Neural progenitor cell (in vitro differentiated cells): ENCODE measurements around the gene GRIFIN. TPM values are rescaled to one million over a fixed set of nuclear protein-coding genes. Genes with fewer than 3 reads are reported as not detected.

Experiments used
- DNase-seq: peaks from one replicate; pipeline ENCODE4 v3.0.0-alpha.2; 2016; ENCODE audit warnings: low spot score
- H2AFZ ChIP-seq: fragments of 200-600 bp; sonication (generic); replicated peaks from 2 replicates; pipeline ENCODE4 v1.6.1; 2016; ENCODE audit warnings: antibody characterized with exemption
- H3F3A ChIP-seq: fragments of 200-600 bp; sonication (generic); 2 replicates; pipeline ENCODE4 v1.6.1; 2016; ENCODE audit warnings: antibody characterized with exemption, low read depth
- H3K27ac ChIP-seq: fragments of 200-600 bp; sonication (generic); 2 replicates; pipeline ENCODE4 v1.5.1; 2016; ENCODE audit warnings: mild to moderate bottlenecking
- H3K27me3 ChIP-seq: fragments of 200-600 bp; sonication (generic); 2 replicates; pipeline ENCODE4 v1.6.1; 2016; ENCODE audit warnings: mild to moderate bottlenecking, moderate library complexity
- H3K36me3 ChIP-seq: fragments of 200-600 bp; sonication (generic); 2 replicates; pipeline ENCODE4 v1.5.1; 2016
- H3K4me1 ChIP-seq: fragments of 200-600 bp; sonication (generic); 2 replicates; pipeline ENCODE4 v1.6.1; 2016; ENCODE audit warnings: mixed run types
- H3K4me2 ChIP-seq: fragments of 200-600 bp; sonication (generic); 2 replicates; pipeline ENCODE4 v1.6.1; 2016
- H3K4me3 ChIP-seq: fragments of 200-600 bp; sonication (generic); 2 replicates; pipeline ENCODE4 v1.5.1; 2016
- H3K79me2 ChIP-seq: fragments of 200-600 bp; sonication (generic); 2 replicates; pipeline ENCODE4 v1.6.1; 2016; ENCODE audit warnings: low read depth
- H3K9ac ChIP-seq: fragments of 200-600 bp; sonication (generic); 2 replicates; pipeline ENCODE4 v1.6.1; 2016
- H3K9me3 ChIP-seq: fragments of 200-600 bp; sonication (generic); 2 replicates; pipeline ENCODE4 v1.5.1; 2016; ENCODE audit warnings: low read depth
- H4K20me1 ChIP-seq: fragments of 200-600 bp; sonication (generic); 2 replicates; pipeline ENCODE4 v1.6.1; 2016; ENCODE audit warnings: low read depth
- H3K27ac Mint-ChIP-seq: 3 replicates; pipeline ENCODE4 v1.8.0; 2021; ENCODE audit warnings: mixed read lengths
- H3K27me3 Mint-ChIP-seq: 2 replicates; pipeline ENCODE4 v1.8.0; 2022; ENCODE audit warnings: low read depth, mild to moderate bottlenecking, inconsistent platforms, moderate library complexity, mixed read lengths; ENCODE audit not compliant: insufficient read depth
- H3K36me3 Mint-ChIP-seq: 3 replicates; pipeline ENCODE4 v1.8.0; 2021; ENCODE audit warnings: mixed read lengths
- H3K4me1 Mint-ChIP-seq: 3 replicates; pipeline ENCODE4 v1.8.0; 2021; ENCODE audit warnings: mixed read lengths
- H3K4me3 Mint-ChIP-seq: 3 replicates; pipeline ENCODE4 v1.8.0; 2021; ENCODE audit warnings: mild to moderate bottlenecking, moderate library complexity, mixed read lengths
- H3K9me3 Mint-ChIP-seq: 3 replicates; pipeline ENCODE4 v1.8.0; 2020; ENCODE audit warnings: mixed read lengths
- EZH2 ChIP-seq: fragments of 200-600 bp; sonication (generic); IDR thresholded peaks from 2 replicates; pipeline ENCODE4 v1.6.1; 2017; ENCODE audit warnings: antibody characterized with exemption, mild to moderate bottlenecking, moderate library complexity
- EZH2phosphoT487 ChIP-seq: fragments of 200-600 bp; sonication (generic); IDR thresholded peaks from 2 replicates; pipeline ENCODE4 v1.6.1; 2017; ENCODE audit warnings: antibody characterized with exemption
- total RNA-seq: library from RNA; depleted of rRNA; stranded (reverse); fragments of >200 nt; gene quantifications from 2 replicates; pipeline ENCODE4 v1.2.3, GENCODE V29; 2015; ENCODE audit warnings: low replicate concordance
- TF ChIP-seq, protein P1 (sequence below): fragments of 200-600 bp; sonication (generic); IDR thresholded peaks from 2 replicates; pipeline ENCODE4 v1.5.1; 2017; ENCODE audit warnings: antibody characterized with exemption, mild to moderate bottlenecking

Gene GRIFIN
- total RNA-seq, 1 donor from 2014 or later = not detected

DNA sequence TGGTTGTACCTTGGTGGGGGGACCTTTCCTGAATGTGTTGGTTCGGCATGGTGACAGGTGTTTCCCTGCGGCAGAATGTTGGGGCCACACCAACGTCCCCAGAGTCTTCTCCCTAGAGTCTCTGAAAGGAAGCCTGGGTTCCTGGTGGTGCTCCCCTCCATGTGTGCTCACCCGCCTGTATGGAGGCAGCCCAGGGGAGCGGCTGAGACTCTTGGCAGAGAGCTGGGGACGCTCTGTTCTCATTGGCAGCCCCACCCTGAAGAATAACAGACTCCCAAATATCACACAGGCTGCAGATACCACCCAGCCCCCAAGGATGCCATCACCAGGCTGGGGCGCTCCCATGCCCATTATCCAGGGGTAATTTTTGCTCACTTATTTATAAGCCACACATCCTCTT is 38.0 kb downstream of the GRIFIN start:
- Histone ChIP-seq H3K27ac (no peak overlapping the region), H3K36me3 (no peaks in the 10 kb centered on the region), H3K4me3 (no peak overlapping the region), H3K4me2 (no peak overlapping the region), H2AFZ (no peak overlapping the region), H3K9me3 (no peaks in the 10 kb centered on the region), H3K9ac (no peak overlapping the region), H3F3A (no peaks in the 10 kb centered on the region), H3K79me2 (no peaks in the 10 kb centered on the region), H4K20me1 (no peaks in the 10 kb centered on the region), H3K27me3 (no peaks in the 10 kb centered on the region), H3K4me1 (no peaks in the 10 kb centered on the region)
- Mint-ChIP-seq H3K9me3 (no peaks in the 10 kb centered on the region), H3K27me3 (peaks cover 6% of the 10 kb centered on the region), H3K27ac (no peak overlapping the region), H3K4me1 (peaks cover 20% of the 10 kb centered on the region), H3K36me3 (peaks cover 29% of the 10 kb centered on the region), H3K4me3 (no peak overlapping the region)
- TF ChIP-seq, protein P1, sequence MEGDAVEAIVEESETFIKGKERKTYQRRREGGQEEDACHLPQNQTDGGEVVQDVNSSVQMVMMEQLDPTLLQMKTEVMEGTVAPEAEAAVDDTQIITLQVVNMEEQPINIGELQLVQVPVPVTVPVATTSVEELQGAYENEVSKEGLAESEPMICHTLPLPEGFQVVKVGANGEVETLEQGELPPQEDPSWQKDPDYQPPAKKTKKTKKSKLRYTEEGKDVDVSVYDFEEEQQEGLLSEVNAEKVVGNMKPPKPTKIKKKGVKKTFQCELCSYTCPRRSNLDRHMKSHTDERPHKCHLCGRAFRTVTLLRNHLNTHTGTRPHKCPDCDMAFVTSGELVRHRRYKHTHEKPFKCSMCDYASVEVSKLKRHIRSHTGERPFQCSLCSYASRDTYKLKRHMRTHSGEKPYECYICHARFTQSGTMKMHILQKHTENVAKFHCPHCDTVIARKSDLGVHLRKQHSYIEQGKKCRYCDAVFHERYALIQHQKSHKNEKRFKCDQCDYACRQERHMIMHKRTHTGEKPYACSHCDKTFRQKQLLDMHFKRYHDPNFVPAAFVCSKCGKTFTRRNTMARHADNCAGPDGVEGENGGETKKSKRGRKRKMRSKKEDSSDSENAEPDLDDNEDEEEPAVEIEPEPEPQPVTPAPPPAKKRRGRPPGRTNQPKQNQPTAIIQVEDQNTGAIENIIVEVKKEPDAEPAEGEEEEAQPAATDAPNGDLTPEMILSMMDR = no peak
- TF ChIP-seq EZH2 (no peak), EZH2phosphoT487 (no peak)
- no peak for DNase-seq

DNA sequence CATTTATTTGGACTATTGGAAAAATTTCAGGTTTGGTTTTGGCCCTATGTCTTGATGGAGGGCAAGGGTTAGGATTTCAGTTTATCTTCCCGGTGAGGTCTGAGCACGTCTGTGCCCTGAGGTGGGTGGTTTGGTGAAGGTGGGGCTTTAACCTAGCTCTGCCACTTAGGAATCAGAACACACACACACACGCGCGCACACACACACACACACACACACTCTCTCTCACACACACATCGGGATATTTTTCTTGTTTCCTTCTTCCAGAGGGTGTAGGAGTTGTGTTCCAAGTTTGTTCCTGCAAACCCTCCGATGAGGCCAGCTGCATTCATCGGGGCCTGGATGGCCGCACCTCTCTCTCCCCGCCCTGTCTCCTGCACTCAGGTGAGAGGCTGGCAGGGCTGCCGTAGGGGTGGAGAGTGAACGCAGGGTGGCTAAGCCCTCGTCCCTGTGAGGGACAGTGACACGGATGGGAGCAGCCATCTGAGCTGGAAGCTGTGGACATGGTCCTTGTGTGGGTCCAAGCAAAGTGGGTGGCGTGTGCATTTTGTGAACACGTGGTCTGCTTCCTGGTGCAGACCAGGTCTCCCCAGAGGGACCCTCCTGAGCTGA is 38.6 kb downstream of the GRIFIN start:
- Histone ChIP-seq H2AFZ (no peak overlapping the region), H3K79me2 (no peaks in the 10 kb centered on the region), H3K4me1 (no peaks in the 10 kb centered on the region), H3K27ac (no peak overlapping the region), H3F3A (no peaks in the 10 kb centered on the region), H3K36me3 (no peaks in the 10 kb centered on the region), H4K20me1 (no peaks in the 10 kb centered on the region), H3K4me3 (no peak overlapping the region), H3K9ac (no peak overlapping the region), H3K27me3 (no peaks in the 10 kb centered on the region), H3K4me2 (no peak overlapping the region), H3K9me3 (no peaks in the 10 kb centered on the region)
- peaks cover 31% of the 10 kb centered on the region for H3K36me3 Mint-ChIP-seq
- H3K27me3 Mint-ChIP-seq = peaks cover 6% of the 10 kb centered on the region
- no peaks in the 10 kb centered on the region for H3K9me3 Mint-ChIP-seq
- no peak for DNase-seq
- H3K4me3 Mint-ChIP-seq = no peak overlapping the region
- H3K4me1 Mint-ChIP-seq = peaks cover 20% of the 10 kb centered on the region
- H3K27ac Mint-ChIP-seq = no peak overlapping the region
- TF ChIP-seq, protein P1 = no peak
- TF ChIP-seq EZH2phosphoT487 (no peak), EZH2 (no peak)

DNA sequence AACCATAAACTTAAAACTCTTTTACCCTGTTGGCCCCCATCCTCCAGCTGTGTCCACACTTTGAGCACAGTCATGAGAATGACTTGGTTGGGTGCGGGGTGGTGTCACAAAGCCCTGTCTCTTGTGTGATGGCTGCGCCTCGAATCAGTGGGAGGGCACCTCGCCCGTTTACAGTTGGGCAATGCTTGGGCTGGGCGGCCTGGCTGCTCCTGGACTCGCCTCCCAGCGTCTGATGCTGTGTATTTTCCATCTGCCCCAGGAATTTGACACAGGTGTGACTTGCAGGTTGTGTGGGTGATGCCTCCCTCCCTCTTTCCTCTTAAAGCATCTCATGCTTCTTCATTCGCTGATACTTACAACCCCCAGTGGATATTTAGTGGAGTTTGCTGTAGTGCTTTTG is 39.1 kb downstream of the GRIFIN start:
- peaks cover 31% of the 10 kb centered on the region for H3K36me3 Mint-ChIP-seq
- Histone ChIP-seq H3F3A (no peaks in the 10 kb centered on the region), H3K27ac (no peak overlapping the region), H3K27me3 (no peaks in the 10 kb centered on the region), H3K4me2 (no peak overlapping the region), H2AFZ (no peak overlapping the region), H3K36me3 (no peaks in the 10 kb centered on the region), H4K20me1 (no peaks in the 10 kb centered on the region), H3K4me1 (no peaks in the 10 kb centered on the region), H3K4me3 (no peak overlapping the region), H3K9ac (no peak overlapping the region), H3K79me2 (no peaks in the 10 kb centered on the region), H3K9me3 (no peaks in the 10 kb centered on the region)
- H3K4me3 Mint-ChIP-seq = no peak overlapping the region
- no peak for DNase-seq
- no peaks in the 10 kb centered on the region for H3K9me3 Mint-ChIP-seq
- TF ChIP-seq EZH2phosphoT487 (no peak), EZH2 (no peak)
- TF ChIP-seq, protein P1 = no peak
- H3K4me1 Mint-ChIP-seq = peaks cover 20% of the 10 kb centered on the region
- H3K27ac Mint-ChIP-seq = no peak overlapping the region
- peaks cover 6% of the 10 kb centered on the region for H3K27me3 Mint-ChIP-seq
